NCI-H1436 (cell line): ENCODE results near the gene IGFBP7.

Experiments
- DNase-seq: peaks from one replicate; lab custom pipeline; 2025; lab: John Stamatoyannopoulos, UW

The IGFBP7 gene

GRCh38 chr4:57095245-57095644 is 14.9 kb downstream of the IGFBP7 start:
- no peak for DNase-seq

- no peak for DNase-seq
Observed at GRCh38 chr4:57094832-57095223, 15.4 kb downstream of the IGFBP7 start.

DNA sequence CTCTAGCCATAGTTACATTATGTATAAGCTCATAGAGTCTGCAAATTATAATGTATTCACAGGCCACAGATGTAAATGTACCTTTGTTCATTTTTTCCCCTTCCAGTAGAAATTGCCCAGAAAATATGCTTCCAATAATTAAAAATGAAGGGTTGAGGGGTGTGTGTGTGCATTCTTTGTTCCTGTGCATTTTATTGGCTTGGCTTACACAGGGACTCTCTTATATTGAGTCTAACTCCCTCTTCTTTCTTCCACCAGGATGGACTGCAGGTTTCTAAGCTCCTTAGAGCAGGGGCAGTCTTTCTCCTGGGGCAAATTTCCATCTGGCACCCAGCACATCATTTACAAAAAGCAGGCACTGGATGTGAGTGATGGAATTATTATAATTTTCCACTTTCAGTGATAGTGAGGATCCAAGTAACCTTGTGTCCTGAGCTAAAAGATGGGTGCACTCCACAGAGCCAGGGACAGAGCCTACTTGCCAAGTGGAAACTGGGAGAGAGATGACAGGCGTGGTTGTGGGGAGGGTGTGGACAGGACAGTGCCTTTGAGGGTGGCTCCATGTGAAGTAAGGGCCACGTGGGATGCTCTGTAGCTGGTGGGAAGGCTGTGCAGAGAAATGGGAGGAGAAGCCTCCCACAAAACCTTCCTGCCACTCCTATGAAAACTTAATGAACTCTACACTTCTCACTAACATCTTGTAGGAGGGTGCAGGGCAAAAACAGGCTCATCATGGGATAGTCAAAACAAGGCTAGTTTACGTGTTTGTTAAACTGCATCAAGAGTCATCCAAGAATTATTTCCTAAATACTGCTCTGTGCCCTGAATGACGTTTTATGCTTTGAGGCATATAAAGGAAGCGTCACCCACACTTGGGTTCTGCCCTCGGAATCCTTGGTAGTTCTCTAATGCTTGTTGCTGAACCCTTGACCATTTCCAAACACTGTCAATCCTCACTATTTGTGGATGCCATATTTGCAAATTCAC is 16.0 kb downstream of the IGFBP7 start:
- DNase-seq, result no peak

- no peak for DNase-seq
Observed at GRCh38 chr4:57091657-57092162, 18.5 kb downstream of the IGFBP7 start.

GRCh38 chr4:57090079-57090478 is 20.1 kb downstream of the IGFBP7 start:
- no peak for DNase-seq

DNA sequence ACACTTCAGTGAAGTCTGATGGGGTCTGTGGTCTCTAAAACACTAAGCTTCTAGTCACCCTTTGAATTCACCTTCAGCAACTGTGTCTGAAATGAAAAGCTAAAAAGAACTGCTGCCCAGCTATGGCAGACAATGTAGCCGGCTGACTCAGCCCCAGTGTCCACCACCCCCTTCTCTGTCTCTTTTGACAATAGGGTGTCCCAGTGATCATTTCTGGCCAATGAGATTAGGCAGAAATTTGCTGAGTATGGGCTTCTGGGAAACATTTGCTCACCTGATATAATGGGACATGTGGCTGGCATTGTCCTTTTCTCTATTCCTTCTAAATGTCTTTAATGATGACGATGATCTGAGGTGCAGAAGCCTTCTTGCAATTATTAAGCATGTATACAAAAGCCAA is 20.6 kb downstream of the IGFBP7 start:
- DNase-seq, result no peak

- no peak for DNase-seq
Observed at GRCh38 chr4:57086031-57086723, 24.0 kb downstream of the IGFBP7 start.

DNA sequence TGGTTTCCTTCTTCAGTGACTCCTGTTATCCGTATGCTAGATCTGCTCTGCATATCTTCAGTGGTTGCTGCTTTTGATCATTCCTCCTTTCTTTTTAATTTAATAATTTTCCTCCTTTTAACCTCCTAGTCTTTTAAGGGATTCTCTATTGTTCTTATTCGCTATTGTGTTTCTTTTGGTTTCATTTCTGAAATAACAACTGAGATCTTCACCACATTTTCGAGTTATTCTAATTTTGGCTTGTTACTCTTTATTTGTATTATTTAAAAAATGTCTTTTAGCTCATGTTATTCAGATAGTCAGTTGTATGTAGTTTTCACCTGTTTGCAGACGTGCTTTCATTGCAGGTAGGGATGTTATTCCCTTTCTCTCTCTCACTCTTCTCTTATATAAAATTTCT is 24.9 kb downstream of the IGFBP7 start:
- DNase-seq, result no peak

- no peak for DNase-seq
Observed at GRCh38 chr4:57084360-57084759, 25.8 kb downstream of the IGFBP7 start.

DNA sequence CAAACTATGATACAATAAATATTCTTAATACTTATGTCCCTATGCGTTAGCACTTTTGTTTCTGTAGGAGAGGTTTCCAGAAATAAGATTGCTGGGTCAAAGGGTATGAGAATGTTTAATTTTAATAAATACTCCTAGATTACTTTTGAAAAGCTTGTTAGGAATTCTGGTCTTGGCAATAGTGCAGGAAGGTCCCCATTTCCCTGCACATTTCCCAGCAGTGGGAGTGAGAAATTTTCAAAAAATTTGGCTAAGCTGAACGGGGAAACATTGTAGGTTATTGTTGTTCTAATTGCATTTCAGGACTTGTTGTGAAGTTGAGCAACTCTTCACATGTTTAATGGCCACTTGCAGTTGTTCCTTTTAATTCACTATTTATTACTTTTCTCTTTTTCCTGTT is 27.1 kb downstream of the IGFBP7 start:
- no peak for DNase-seq

- DNase-seq, result no peak
Observed at GRCh38 chr4:57081651-57082621, 28.2 kb downstream of the IGFBP7 start.

- DNase-seq, result no peak
Observed at GRCh38 chr4:57080781-57081650, 29.2 kb downstream of the IGFBP7 start.

- DNase-seq, result no peak
Observed at GRCh38 chr4:57078685-57079521, 31.3 kb downstream of the IGFBP7 start.

DNA sequence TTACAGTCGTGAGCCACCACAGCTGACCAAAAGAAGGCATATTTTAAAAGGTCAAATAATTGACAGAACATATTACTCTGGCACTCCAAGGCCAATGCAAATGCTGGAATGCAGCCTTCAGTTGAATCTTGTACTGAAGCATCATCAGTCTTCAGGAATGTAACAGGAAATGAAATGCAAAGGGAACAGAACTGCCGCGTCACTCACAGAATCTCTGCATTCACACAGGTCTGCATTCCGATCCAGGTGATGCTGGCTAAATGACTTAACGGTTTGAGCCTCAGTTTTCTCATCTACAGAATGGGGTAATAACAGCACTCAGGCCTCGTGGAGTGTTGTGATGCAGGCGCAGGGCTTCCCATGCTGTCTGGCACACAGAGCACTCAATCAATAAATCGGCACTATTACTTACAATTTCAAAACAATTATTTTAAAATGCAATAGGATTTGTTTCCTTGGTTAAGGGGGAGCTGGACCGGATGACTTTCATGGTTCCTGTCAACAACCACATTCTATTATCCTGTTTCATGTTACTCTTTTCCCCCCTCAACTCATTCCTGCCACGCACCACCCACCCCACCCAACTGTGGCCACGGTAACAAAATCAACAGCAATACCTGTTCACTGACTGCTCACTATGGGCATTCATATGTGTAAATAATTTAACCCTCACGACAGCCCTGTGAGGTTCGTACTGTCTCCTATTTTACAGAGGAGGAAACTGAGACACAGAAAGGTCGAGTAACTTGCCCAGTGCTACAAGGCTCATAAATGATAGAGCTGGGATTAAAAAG is 32.4 kb downstream of the IGFBP7 start:
- no peak for DNase-seq

- no peak for DNase-seq
Observed at GRCh38 chr4:57076646-57077045, 33.5 kb downstream of the IGFBP7 start.

GRCh38 chr4:57075367-57075766 is 34.8 kb downstream of the IGFBP7 start:
- DNase-seq, result no peak

GRCh38 chr4:57074744-57075143 is 35.4 kb downstream of the IGFBP7 start:
- DNase-seq, result no peak

- DNase-seq, result no peak
Observed at GRCh38 chr4:57073559-57073958, 36.6 kb downstream of the IGFBP7 start.

DNA sequence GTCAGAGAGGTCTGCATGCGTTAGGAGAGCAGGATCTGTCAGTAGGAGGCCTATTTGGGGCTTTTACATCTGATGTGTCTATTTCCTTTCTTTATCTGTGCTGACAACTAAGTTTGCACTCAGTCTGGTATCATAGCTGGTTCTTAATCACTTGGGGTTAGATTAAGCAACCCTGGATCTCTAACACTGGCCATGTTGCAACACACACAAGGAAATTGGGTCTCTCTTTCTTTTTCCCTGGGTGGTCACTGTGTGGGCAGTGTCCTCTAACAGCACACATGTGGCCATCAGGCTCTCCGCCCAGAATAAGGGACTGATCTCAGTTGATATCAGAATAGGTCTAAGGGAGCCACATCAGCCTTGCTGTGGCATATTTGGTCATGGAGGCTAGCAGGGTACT is 38.9 kb downstream of the IGFBP7 start:
- no peak for DNase-seq
